GM20000 (cell line): ENCODE measurements around the gene AHCYL1.

Experiments used
- DNase-seq: peaks from one replicate; pipeline ENCODE4 v3.0.0; 2012; ENCODE audit warnings: low spot score
- TF ChIP-seq, protein P1 (sequence below): IDR thresholded peaks from 2 replicates; pipeline ENCODE4 v1.5.1; 2012; ENCODE audit warnings: mild to moderate bottlenecking, control low read depth; ENCODE audit errors: extremely low read depth, missing control alignments

The AHCYL1 gene

DNA sequence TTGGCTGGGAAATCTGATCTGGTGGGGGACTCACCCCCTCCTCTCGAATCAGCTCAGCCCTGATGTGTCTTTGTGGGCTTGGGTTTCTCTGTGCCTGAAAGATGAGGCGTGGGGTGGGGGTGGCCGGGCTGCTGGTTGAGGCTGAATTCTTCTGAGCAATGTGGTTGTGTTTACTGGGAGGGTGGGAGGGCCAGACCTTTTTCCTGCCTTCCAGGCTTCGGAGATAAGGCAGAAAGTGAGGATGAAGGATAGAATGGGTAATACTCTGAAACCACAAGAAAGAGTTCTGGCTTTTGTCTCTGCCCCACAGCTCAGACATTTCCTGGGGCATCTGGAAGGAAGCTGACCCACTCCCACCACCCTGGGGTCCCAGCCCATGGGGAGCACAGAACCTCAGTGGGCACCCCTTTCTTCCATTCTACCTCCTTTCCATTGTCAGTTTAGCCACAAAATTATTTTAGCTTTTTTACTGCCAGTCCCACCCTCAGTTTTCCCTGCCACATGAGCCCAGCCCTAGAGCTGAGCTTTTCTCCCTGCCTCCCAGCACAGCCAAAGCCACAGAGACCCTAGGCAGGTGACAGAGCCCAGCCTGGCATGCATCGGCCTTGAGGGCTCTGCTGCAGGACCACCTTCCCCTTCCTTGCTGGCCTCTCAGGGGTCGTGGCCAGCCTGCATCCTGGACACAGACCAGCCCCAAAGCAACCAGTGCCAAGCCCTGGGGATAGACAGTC is 74.7 kb downstream of the AHCYL1 start:
- TF ChIP-seq, protein P1, sequence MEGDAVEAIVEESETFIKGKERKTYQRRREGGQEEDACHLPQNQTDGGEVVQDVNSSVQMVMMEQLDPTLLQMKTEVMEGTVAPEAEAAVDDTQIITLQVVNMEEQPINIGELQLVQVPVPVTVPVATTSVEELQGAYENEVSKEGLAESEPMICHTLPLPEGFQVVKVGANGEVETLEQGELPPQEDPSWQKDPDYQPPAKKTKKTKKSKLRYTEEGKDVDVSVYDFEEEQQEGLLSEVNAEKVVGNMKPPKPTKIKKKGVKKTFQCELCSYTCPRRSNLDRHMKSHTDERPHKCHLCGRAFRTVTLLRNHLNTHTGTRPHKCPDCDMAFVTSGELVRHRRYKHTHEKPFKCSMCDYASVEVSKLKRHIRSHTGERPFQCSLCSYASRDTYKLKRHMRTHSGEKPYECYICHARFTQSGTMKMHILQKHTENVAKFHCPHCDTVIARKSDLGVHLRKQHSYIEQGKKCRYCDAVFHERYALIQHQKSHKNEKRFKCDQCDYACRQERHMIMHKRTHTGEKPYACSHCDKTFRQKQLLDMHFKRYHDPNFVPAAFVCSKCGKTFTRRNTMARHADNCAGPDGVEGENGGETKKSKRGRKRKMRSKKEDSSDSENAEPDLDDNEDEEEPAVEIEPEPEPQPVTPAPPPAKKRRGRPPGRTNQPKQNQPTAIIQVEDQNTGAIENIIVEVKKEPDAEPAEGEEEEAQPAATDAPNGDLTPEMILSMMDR = no peak
- DNase-seq = no peak

DNA sequence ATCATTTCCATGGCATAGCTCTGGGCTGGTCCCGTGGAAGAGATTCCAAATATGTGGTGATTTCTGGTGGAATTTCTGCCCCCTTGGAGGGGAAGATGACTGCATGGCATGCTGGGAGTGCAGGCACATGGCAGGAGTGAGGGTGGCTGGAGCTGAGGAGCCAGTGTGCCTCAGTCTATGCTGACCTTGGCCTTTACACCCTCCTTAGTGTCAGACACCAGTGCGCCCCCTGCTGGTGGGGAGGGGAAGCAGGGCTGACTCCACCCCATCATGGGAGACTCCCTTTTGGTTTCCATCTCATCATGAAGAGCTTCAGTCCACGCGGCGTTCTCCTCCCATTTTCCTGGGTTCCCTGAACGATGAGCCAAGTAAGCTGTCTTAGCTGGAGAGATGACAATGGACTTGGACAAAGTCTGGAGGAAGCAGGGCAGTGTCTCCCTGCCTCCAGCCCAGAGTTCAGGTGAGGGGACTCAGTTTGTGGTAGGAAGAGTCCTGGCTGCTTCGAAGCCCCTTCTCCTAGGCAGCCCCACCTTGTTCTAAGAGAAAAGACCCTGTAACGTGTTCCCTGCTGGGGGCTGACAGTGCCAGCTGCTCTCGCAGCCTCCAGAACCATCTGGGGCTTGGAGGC is 75.6 kb downstream of the AHCYL1 start:
- TF ChIP-seq, protein P1 = peak; percentile 78
- DNase-seq = peak; percentile 74

DNA sequence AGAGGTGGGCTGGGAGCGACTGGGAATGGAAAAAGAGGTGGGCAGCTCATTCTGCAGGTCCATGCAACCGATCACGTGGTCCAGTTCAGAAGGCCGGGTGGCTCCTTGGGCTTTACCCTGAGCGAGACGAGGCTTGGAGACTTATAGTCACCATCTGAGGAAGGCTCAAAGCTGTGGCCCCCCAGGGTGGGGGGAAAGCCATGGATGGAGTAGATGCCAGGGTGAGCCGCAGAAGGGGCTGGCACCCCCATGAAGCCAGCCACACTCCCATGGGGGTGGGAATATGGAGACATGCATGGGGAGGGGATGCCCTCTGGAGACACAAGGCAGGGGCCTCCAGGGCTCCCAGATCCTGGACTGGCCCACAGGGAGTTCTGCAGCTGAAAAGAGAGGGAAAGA is 76.1 kb downstream of the AHCYL1 start:
- no peak for DNase-seq
- TF ChIP-seq, protein P1 = no peak

DNA sequence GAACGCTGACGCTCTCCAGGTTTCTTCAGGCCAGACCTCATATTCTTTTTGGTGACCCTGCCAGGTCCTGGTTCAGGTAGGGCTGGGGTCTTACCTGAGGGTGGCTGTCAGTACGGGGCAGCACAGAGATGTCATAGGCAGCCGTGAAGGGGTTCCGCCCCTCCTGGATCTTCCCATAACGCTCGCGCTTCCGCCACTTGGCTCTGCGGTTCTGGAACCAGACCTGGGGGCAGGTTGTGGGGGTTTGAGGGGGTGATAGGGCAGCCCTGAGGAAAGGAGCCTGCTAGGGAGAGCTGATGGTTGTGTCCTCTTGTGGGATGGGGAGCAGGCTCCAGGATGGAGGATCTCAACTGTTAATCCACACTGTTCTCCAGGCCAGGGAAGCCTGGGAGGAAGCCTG is 76.8 kb downstream of the AHCYL1 start:
- no peak for DNase-seq
- TF ChIP-seq, protein P1 = no peak

DNA sequence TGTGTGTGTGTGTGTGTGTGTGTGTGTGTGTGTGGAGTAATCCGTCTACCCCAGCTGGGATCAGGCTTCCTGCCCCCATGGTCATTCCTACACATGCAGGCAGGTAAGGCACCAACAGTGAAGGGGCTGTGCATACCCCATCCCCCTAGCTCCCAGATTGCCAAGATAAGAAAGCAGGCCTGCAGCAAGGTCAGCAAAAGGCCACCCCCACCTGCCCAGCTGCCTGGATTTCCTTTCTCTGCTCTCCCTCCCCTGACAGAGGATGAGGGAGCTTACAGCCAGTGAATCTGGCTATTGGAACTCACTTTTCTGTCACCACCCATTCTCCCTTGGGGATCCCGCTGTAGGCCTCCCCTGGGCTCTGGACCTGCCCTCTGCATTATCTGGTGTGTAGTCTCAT is 78.0 kb downstream of the AHCYL1 start:
- TF ChIP-seq, protein P1 = no peak
- no peak for DNase-seq

DNA sequence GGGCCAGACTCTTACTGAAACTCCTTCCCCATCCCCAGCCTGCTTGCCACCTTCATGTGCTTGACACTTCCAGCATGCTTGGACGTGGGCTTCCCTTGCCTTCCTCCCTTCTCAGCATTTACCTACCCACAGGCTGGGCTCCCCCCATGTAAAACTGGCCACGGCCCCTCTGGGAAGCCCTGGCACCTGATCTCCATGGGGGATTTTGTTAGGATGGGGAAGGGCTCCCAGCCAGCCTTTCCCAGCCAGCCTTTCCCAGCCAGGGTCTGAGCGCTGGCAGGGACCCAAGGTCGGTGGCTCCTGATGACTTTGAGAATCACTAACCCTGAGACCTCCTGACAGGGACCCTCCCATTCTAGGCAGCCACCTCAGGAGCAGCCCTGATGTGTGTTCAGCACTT is 79.2 kb downstream of the AHCYL1 start:
- TF ChIP-seq, protein P1 = no peak
- DNase-seq = no peak

DNA sequence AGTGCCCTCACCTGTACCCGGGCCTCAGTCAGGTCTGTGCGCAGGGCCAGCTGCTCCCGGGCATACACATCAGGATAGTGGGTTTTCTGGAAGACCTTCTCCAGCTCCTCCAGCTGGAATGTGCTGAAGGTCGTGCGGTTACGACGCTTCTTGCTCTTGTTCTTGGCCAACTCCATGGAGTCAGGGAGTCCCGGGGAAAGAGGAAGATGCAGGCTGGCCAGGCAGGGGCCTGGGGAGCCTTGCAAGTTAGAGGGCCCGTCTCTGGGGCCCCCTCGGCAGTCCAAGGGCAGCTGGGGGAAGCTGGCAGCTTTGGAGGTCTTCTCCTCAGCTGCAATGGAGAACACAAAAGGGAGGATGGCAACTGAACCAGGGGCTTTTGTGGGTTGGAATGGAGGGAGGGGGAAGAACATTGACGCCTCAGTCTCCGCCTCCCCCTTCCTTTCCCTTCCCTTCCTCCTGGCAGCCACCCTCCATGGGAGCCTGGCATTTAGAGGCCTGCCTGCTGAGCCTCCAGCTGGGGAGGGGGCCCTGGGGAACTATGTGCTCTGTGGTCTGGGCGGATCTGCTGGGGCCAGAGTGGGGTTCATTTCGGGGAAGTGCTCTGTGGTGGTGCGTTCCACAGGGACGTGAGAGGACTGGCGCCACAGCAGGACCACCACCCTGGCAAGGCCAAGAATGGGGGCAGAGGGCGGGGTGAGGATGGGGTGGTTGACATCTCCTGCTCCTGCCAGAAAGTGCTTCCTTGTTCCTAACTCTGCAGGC is 80.2 kb downstream of the AHCYL1 start:
- no peak for DNase-seq
- TF ChIP-seq, protein P1 = no peak
